Globus pallidus (tissue), 1 donor: ENCODE results near the gene LPCAT1.

Experiments
- DNase-seq: peaks from one replicate; pipeline ENCODE4 v3.0.0-alpha.2; 2015; ENCODE audit warnings: low spot score

Gene LPCAT1

GRCh38 chr5:1497795-1498622, 25.8 kb downstream of the LPCAT1 start:
- no peak for DNase-seq

DNA sequence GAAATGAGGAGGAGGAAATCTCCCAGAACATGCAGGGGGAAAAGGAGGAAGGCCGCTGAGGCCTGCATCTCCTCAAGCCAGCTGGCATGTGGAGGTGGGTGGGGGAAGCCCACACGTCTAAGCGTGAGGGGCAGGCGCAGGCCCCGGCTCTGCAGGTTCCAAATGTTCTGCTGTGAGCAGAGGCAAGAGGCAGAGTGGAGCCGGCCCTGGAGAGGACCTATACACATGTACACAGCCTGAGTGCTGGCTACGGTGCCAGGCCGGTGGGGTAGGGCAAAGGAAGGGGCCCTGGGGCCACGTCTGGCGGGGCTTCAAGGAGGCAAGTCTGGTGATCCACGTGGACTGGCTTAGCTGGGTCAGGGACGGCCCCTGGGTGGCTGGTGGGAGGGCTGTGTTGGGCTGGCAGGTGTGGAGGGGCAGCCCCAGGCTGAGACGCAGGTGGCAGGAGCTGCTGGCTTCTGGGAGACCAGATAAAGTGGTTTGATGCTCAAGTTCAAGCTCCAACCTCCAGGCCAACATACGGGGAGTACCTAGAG, 26.4 kb downstream of the LPCAT1 start:
- DNase-seq: no peak

DNA sequence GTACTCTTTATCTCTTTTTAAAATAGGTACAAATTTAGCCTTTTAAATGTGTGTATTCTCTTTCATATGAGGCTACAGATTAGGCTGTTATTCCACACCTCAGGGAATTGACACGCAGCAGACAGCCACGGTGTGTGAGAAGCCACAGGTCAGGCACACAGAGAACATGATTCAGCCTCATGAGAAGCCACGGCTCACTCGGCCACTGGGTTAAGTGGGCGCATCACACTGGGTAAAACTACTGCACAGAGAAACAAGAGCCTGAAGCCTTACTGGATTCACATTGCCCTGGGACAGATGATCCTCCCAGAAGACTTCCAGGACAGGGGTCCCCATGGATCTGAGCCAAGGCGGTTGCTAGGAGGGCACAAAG, 28.2 kb downstream of the LPCAT1 start:
- DNase-seq: no peak

- no peak for DNase-seq
Observed at GRCh38 chr5:1494780-1495524, 28.8 kb downstream of the LPCAT1 start.

GRCh38 chr5:1493941-1494340, 29.8 kb downstream of the LPCAT1 start:
- no peak for DNase-seq

DNA sequence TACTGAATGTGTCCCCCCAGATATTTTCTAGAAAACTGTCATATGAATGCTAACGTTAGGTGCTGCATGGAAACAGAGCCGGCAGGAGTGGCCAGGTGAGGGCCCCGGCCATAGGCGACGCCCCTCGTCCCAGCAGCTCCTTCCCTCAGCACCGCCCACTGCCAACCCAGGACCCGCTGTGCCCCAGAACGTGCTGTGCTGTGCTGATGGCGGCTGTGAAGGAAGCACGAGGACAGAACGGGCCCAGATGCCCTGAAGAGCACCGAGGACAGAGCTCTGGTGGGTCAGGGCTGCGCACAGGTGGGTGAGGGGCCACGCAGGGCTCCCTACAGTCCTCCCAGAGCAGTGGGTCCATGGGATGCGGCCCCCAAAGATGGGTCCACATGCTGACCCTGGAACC, 30.3 kb downstream of the LPCAT1 start:
- DNase-seq: no peak

- DNase-seq: no peak
Observed at GRCh38 chr5:1492757-1493156, 31.0 kb downstream of the LPCAT1 start.

DNA sequence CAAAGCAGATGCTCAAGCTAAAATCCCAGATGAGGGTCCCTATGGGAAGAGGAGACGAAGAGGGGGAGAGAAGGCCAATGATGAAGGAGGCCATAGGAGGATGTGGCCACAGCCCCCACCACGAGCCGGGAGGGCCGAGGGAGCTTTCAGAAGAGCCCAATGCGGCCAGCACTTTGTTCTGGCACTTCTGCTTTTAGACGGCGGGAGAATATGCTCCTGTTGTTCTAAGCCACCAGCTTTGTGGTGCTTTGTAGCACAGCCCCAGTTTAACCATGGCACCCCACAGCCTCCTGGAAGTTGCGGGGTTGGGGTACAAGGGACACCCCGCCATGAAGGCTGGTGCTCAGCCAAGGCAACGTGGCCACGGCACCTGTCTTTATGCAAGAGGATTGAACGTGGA, 33.4 kb downstream of the LPCAT1 start:
- no peak for DNase-seq

GRCh38 chr5:1489754-1490153, 34.0 kb downstream of the LPCAT1 start:
- no peak for DNase-seq

GRCh38 chr5:1488882-1489680, 34.7 kb downstream of the LPCAT1 start:
- no peak for DNase-seq

DNA sequence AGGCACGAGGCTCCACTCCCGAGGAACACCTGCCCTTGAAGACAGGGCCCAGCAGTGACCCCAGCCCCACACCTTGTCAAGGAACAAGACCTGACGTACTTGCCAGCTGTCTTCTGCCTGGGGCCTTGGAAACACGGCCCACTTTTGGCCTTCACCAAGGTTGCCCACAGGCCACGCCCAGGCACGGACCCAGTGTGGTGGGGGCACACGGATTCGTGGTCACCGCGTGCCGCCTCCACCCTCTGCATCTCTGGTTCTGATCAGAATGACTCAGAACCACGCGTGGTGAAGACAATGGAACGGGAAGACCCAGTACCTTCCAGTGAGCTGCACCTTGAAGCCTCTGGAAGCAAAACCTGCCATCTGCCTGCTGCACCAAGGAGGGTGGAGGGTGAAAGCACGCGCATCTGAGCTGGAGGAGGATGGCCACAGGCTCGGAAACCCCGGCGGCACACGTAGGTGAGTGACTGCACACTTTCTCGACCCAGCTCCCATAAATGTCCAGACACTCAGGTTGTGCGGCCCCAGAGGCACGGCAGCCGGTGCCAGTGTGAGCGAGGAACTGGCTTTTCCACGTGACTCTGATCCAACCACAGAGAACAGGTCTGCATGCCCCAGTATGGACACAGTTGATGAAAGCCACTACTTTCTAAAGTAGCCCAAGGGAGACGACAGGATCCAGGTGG, 36.5 kb downstream of the LPCAT1 start:
- no peak for DNase-seq

GRCh38 chr5:1486271-1486670, 37.5 kb downstream of the LPCAT1 start:
- DNase-seq: no peak

- no peak for DNase-seq
Observed at GRCh38 chr5:1485579-1486118, 38.1 kb downstream of the LPCAT1 start.

GRCh38 chr5:1484730-1485578, 38.8 kb downstream of the LPCAT1 start:
- no peak for DNase-seq

GRCh38 chr5:1483856-1484729, 39.7 kb downstream of the LPCAT1 start:
- no peak for DNase-seq

GRCh38 chr5:1483064-1483463, 40.7 kb downstream of the LPCAT1 start:
- no peak for DNase-seq

DNA sequence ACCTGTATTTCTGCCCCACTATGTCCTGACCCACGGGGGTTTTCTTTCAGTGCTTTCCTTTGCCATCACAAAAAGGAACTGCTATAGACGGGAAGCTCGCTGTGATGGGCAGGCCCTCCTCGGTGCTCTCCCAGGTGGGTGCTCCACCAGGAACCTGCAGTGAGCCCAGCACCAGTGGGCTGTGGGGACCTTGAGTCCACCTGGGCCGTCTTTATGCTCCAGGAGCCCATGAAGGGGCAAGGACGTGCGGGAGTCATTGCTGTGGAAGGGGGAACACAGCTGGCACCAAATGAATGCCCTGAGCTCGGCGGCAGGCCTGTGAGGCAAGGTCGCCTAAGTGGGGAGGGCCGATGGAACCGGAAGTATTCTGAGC, 41.8 kb downstream of the LPCAT1 start:
- DNase-seq: no peak

GRCh38 chr5:1481266-1481958, 42.3 kb downstream of the LPCAT1 start:
- DNase-seq: no peak

DNA sequence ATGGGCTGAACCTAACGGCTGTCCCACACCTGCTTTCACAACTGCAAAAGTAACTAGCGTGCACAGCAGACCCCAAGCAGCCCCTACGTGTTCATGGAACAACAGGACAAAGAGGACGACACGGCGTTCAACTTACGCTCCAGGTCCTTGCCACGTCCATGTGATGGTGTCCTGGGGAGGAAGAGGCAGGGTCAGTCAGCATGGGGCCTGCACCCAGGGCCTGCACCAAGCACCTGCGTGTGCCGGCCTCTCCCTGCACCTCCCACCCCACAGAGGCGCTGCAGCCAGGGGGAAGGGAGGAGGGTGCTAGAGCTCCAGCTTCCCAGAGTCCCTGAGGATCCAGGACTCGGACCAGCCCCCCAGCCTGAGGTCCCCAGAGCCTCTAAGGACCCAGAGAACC, 43.0 kb downstream of the LPCAT1 start:
- no peak for DNase-seq
